GM18505 (cell line): ENCODE measurements around the gene MVP.

Experiments
- ATAC-seq: cut with Tn5 transposase; IDR thresholded peaks from one replicate; pipeline ENCODE4 v1.9.1; 2021; ENCODE audit not compliant: unreplicated experiment
- POLR2A ChIP-seq: IDR thresholded peaks from 4 replicates; pipeline ENCODE4 v1.6.1; 2011; ENCODE audit warnings: borderline replicate concordance; ENCODE audit not compliant: insufficient read depth, insufficient read length; ENCODE audit errors: extremely low read depth

The MVP gene

GRCh38 chr16:29814592-29814991 lies 5.7 kb upstream of the MVP start:
- TF ChIP-seq POLR2A: no peak
- no peak for ATAC-seq

GRCh38 chr16:29815032-29815721 lies 5.1 kb upstream of the MVP start:
- TF ChIP-seq POLR2A: no peak
- no peak for ATAC-seq

GRCh38 chr16:29815793-29816693 lies 4.2 kb upstream of the MVP start, which contains the start of gene PAGR1:
Gene PAGR1, plus strand, starts transcription at chr16:29816152. Its CDS starts 374 bp downstream, at chr16:29816526.
- peak; percentile 54 for ATAC-seq
- TF ChIP-seq POLR2A: peak; percentile 84

- peak; percentile 18 for ATAC-seq
- no peak for TF ChIP-seq POLR2A
These were observed 3.4 kb upstream of the MVP start for GRCh38 chr16:29816694-29817441.

- no peak for TF ChIP-seq POLR2A
- no peak for ATAC-seq
These were observed 2.2 kb upstream of the MVP start for GRCh38 chr16:29818082-29818481.

GRCh38 chr16:29819506-29819905 lies 756 bp upstream of the MVP start:
- no peak for TF ChIP-seq POLR2A
- no peak for ATAC-seq

- TF ChIP-seq POLR2A: peak; percentile 84
- ATAC-seq: peak; percentile 32
These were observed 724 bp downstream of the MVP start for GRCh38 chr16:29820730-29821642.

GRCh38 chr16:29821643-29822115 lies 1.4 kb downstream of the MVP start:
- no peak for ATAC-seq
- no peak for TF ChIP-seq POLR2A

DNA sequence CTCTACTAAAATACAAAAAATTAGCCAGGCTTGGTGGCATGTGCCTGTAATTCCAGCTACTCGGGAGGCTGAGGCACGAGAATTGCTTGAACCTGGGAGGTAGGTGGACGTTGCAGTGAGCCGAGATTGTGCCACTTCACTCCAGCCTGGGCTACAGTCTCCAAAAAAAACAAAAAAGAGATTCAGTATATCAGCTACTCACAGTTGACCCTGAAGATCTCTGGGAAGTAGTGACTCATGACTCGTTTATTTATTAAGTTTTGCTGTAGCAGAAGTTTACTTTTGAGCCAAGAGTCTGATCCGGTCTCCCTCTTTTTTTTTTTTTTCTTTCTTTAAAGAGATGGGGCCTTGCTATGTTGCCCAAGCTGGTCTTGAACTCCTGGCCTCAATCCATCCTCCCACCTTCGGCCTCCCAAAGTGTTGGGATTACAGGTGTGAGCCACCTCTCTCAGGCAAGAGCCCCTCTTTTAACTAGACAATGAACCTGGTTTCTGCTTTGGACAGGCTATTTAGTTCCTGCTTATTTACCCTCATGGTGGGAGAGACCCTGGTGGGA lies 4.4 kb downstream of the MVP start:
- no peak for TF ChIP-seq POLR2A

GRCh38 chr16:29825145-29826044 lies 5.1 kb downstream of the MVP start:
- TF ChIP-seq POLR2A: no peak
- ATAC-seq: no peak

More for the DNA sequence above, 4.4 kb downstream of the MVP start:
- ATAC-seq: no peak

GRCh38 chr16:29826342-29826695 lies 6.1 kb downstream of the MVP start:
- TF ChIP-seq POLR2A: no peak
- ATAC-seq: no peak
